A549 (cell line): ENCODE measurements around the gene KRAS. TPM values are rescaled to one million over a fixed set of nuclear protein-coding genes. Genes with fewer than 3 reads are reported as not detected.

Experiments
- ATAC-seq, 2 experiments: fragments of 200-7000 bp in 1 of 2; fragments of >200 bp in 1 of 2; cut with Nextera tagmentation in 1 of 2; cut with Tn5 transposase in 1 of 2; 3 replicates each; pipeline versions ENCODE4 v1.8.0 to v1.9.1; 2018 to 2020; ENCODE audit warnings: mild to moderate bottlenecking in 1 of 2, moderate library complexity in 1 of 2
- CTCF ChIA-PET: fragments of 300-600 bp; sonication (Branson Sonifier 250); formaldehyde crosslinking; extraction: SDS; loops from one replicate; lab custom pipeline; 2021; ENCODE audit warnings: antibody characterized with exemption, inconsistent platforms; lab: Yijun Ruan, JAX
- POLR2A ChIA-PET: fragments of 350-600 bp; formaldehyde crosslinking; extraction: SDS; loops from one replicate; lab custom pipeline; 2021; ENCODE audit warnings: antibody characterized with exemption, inconsistent platforms; lab: Yijun Ruan, JAX
- DNase-seq, 2 experiments: peaks; one replicate each; pipeline versions ENCODE4 v3.0.0 to v3.0.0-alpha.2; 2011 to 2016; ENCODE audit warnings: low read depth in 1 of 2, low spot score in 1 of 2
- FAIRE-seq: peaks from 2 replicates; lab custom pipeline; 2011; peaks lifted over from hg19 to GRCh38; lab: Jason Lieb, UNC
- H3K27ac ChIP-seq, 2 experiments: fragments of >200 bp; sonication (Bioruptor Twin); formaldehyde crosslinking; 3 replicates each; pipeline ENCODE4 v1.5.1; 2016 to 2017
- H3K4me1 ChIP-seq: fragments of >200 bp; sonication (Bioruptor Twin); formaldehyde crosslinking; 3 replicates; pipeline ENCODE4 v1.6.1; 2016
- H3K4me2 ChIP-seq: fragments of >200 bp; sonication (Bioruptor Twin); formaldehyde crosslinking; 3 replicates; pipeline ENCODE4 v1.6.1; 2016
- H3K4me3 ChIP-seq: fragments of >200 bp; sonication (Bioruptor Twin); formaldehyde crosslinking; 3 replicates; pipeline ENCODE4 v1.5.1; 2016
- H3K9me3 ChIP-seq: fragments of >200 bp; sonication (Bioruptor Twin); formaldehyde crosslinking; 3 replicates; pipeline ENCODE4 v1.6.1; 2016
- BHLHE40 ChIP-seq: IDR thresholded peaks from 2 replicates; pipeline ENCODE4 v1.6.1; 2012; ENCODE audit warnings: low read depth, low read length, inconsistent platforms
- CHD2 ChIP-seq: fragments of 150-350 bp; IDR thresholded peaks from 2 replicates; pipeline ENCODE4 v1.6.1; 2014; ENCODE audit warnings: low read length; ENCODE audit not compliant: partially characterized antibody
- HOXA7 ChIP-seq: fragments of 250-450 bp; sonication (Bioruptor Pico); IDR thresholded peaks from 2 replicates; pipeline ENCODE4 v1.5.0; 2020; ENCODE audit warnings: mild to moderate bottlenecking, moderate library complexity
- HOXB5 ChIP-seq: fragments of 250-450 bp; sonication (Bioruptor Pico); IDR thresholded peaks from 2 replicates; pipeline ENCODE4 v1.5.0; 2020; ENCODE audit warnings: mild to moderate bottlenecking, moderate library complexity
- JUN ChIP-seq, 2 experiments: fragments of >200 bp; sonication (Bioruptor Twin); formaldehyde crosslinking; IDR thresholded peaks; 2 replicates in 1 of 2; 3 replicates in 1 of 2; pipeline ENCODE4 v1.6.1; 2016 to 2017
- JUNB ChIP-seq: fragments of >200 bp; sonication (Bioruptor Twin); formaldehyde crosslinking; IDR thresholded peaks from 2 replicates; pipeline ENCODE4 v1.6.1; 2016
- KDM5A ChIP-seq: fragments of 200-600 bp; sonication (generic); IDR thresholded peaks from 2 replicates; pipeline ENCODE4 v1.6.1; 2016; ENCODE audit warnings: antibody characterized with exemption, mild to moderate bottlenecking
- MAZ ChIP-seq: fragments of 150-350 bp; IDR thresholded peaks from 2 replicates; pipeline ENCODE4 v1.6.1; 2014; ENCODE audit warnings: antibody characterized with exemption, low read depth, low read length, borderline replicate concordance
- NR3C1 ChIP-seq: fragments of >200 bp; sonication (Bioruptor Twin); formaldehyde crosslinking; IDR thresholded peaks from 3 replicates; pipeline ENCODE4 v1.6.1; 2017
- PHF8 ChIP-seq: fragments of 200-600 bp; sonication (generic); IDR thresholded peaks from 2 replicates; pipeline ENCODE4 v1.6.1; 2016; ENCODE audit warnings: low read depth, mild to moderate bottlenecking, antibody characterized with exemption, moderate library complexity, borderline replicate concordance
- RCOR1 ChIP-seq: fragments of 150-350 bp; IDR thresholded peaks from 2 replicates; pipeline ENCODE4 v1.6.1; 2014; ENCODE audit warnings: antibody characterized with exemption, low read length, low read depth
- SREBF2 ChIP-seq: fragments of 450-650 bp; IDR thresholded peaks from 2 replicates; pipeline ENCODE4 v1.6.1; 2014; ENCODE audit warnings: mild to moderate bottlenecking, moderate library complexity
- ZFP36 ChIP-seq: fragments of 450-650 bp; IDR thresholded peaks from 2 replicates; pipeline ENCODE4 v1.6.1; 2014; ENCODE audit warnings: borderline replicate concordance; ENCODE audit not compliant: partially characterized antibody
- WGBS: methylation state at CpG from one replicate; pipeline ENCODE4 v1.1.6; 2017; ENCODE audit errors: missing lambda C conversion rate; 5-methylcytosine and 5-hydroxymethylcytosine counted together
- polyA plus RNA-seq, 4 experiments: library from polyadenylated mRNA; depleted of rRNA in 3 of 4; stranded (reverse); fragments of >200 nt; fragmentation: RNase III in 1 of 4; extraction: RNeasy Plus Mini Kit Qiagen cat#74134 plus additional on column Dnase treatment in 1 of 4; gene quantifications; 2 replicates in 3 of 4; 3 replicates in 1 of 4; pipeline ENCODE4 v1.2.3, GENCODE V29; 2011 to 2017
- TF ChIP-seq, protein P1 (sequence below): fragments of 450-650 bp; IDR thresholded peaks from 2 replicates; pipeline ENCODE4 v1.6.1; 2014; ENCODE audit warnings: antibody characterized with exemption
- TF ChIP-seq, protein P2 (sequence below): fragments of 250-450 bp; sonication (Bioruptor Pico); IDR thresholded peaks from 2 replicates; pipeline ENCODE4 v1.5.0; 2020; ENCODE audit warnings: low read depth, mild to moderate bottlenecking, moderate library complexity
- TF ChIP-seq, protein P3 (sequence below): fragments of >200 bp; sonication (Bioruptor Twin); formaldehyde crosslinking; IDR thresholded peaks from 2 replicates; pipeline ENCODE4 v1.6.1; 2016
- TF ChIP-seq, protein P4 (sequence below): fragments of 200-600 bp; sonication (generic); IDR thresholded peaks from 2 replicates; pipeline ENCODE4 v1.6.1; 2016; ENCODE audit warnings: antibody characterized with exemption, mild to moderate bottlenecking, moderate library complexity
- TF ChIP-seq, protein P5 (sequence below): IDR thresholded peaks from 2 replicates; pipeline ENCODE4 v1.6.1; 2012

KRAS gene
- polyA plus RNA-seq, 2 of the 4 experiments (the other 2 are of a cell fraction): 16.5 to 38.4 TPM

DNA sequence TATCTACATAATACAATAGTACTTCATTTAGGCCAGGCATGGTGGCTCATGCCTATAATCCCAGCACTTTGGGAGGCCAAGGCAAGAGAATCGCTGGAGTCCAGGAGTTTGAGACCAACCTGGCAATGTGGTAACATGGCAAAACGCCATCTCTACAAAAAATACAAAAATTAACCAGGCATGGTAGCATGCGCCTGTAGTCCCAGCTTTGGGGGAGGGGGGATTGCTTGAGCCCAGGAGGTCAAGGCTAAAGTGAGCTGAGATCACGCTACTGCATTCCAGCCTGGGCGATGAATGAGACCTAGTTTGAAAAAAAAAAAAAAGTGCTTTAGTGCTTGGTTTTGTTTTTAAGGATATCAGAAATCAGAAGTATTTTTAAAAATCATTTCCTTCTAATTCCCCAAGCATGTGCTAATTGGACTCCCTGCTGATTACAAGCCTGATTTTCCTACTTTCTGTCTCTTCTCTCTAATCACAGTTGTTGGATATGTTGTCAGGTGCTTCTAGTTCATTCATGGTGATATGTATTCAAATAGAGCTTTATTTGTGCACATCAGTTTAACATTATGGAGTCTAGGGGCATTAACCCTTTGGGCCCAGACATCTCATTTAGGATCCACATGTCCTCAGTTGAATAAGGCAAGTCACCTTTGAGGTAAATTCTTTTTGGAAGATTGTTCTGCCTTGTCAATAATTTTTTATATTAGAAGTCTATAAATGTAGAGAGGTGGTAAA is 7.0 kb upstream of the KRAS start (continued):
- TF ChIP-seq NR3C1 (no peak), JUNB (no peak), HOXB5 (no peak)
- TF ChIP-seq, all 56 proteins: peak for 0

DNA sequence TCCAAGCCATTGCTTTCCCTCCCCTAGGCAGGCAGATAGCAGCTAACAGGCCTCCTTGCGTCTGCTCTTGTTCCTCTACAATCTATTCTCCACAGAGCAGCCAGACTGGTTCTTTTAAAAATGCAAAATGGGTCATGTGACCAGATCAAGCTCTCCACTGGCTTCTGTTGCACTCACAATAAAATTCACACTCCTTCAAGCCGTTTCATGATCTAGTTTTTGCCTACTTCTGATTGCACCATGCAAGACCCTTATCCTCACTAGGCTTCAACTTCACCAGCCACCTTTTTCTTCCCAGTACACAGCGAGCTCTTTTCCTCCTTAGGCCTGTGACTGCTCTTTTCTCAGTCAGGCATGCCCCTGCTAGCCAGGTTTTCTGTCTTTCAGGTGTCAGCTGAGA is 6.1 kb upstream of the KRAS start:
- H3K27ac ChIP-seq: no peak overlapping the region
- ChIA-PET POLR2A (no interaction called here), CTCF (interaction anchor here (1.3 to 1.5 kb wide), 2 partner anchors 16 to 45 kb away, joined by 3 to 6 read pairs; no protein-coding TSS in a partner anchor)
- H3K4me3 ChIP-seq: no peak overlapping the region
- no peak for DNase-seq
- 63% methylated on average over 3 of the region's 3 CpGs for WGBS
- H3K9me3 ChIP-seq: no peaks in the 10 kb centered on the region
- FAIRE-seq: no peak
- no peak for TF ChIP-seq BHLHE40
- TF ChIP-seq, protein P1, sequence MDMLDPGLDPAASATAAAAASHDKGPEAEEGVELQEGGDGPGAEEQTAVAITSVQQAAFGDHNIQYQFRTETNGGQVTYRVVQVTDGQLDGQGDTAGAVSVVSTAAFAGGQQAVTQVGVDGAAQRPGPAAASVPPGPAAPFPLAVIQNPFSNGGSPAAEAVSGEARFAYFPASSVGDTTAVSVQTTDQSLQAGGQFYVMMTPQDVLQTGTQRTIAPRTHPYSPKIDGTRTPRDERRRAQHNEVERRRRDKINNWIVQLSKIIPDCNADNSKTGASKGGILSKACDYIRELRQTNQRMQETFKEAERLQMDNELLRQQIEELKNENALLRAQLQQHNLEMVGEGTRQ: peak; percentile 16; the same call in 1 of the 2 replicates
- no peak overlapping the region for H3K4me2 ChIP-seq
- H3K4me1 ChIP-seq: peaks cover 2% of the 10 kb centered on the region
- no peak for ATAC-seq

DNA sequence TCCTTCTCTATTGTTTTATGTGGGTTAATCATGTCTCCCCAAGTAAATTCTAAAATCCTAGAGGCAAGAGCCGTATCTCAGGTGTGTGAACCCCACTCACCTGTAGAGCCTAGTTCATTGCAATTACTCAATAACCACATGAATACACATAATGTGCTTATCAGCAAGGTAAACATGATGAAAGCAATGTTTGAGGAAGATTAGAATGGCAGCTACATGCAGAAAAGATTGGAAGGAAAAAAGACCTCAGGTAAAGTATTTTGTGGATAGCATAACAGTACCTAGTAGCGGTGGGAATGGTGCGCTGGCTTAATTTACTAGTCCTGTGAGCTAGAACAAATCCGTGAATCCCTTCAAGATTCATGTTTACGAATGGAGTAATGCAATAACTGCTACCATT is 5.3 kb upstream of the KRAS start:
- H3K4me3 ChIP-seq: no peak overlapping the region
- FAIRE-seq (no peak), ATAC-seq (no peak), DNase-seq (no peak)
- 84% methylated on average over 5 of the region's 5 CpGs for WGBS
- TF ChIP-seq JUN (IDR thresholded peaks at IDR 0.05): no peak
- no peaks in the 10 kb centered on the region for H3K9me3 ChIP-seq
- CTCF ChIA-PET: interaction anchor here (0.5 to 1.5 kb wide), 3 partner anchors 15 to 44 kb away, joined by 3 to 6 read pairs (median 3); no protein-coding TSS in a partner anchor
- no peak overlapping the region for H3K4me2 ChIP-seq
- H3K27ac ChIP-seq: no peak overlapping the region
- POLR2A ChIA-PET: no interaction called here
- peaks cover 5% of the 10 kb centered on the region for H3K4me1 ChIP-seq

DNA sequence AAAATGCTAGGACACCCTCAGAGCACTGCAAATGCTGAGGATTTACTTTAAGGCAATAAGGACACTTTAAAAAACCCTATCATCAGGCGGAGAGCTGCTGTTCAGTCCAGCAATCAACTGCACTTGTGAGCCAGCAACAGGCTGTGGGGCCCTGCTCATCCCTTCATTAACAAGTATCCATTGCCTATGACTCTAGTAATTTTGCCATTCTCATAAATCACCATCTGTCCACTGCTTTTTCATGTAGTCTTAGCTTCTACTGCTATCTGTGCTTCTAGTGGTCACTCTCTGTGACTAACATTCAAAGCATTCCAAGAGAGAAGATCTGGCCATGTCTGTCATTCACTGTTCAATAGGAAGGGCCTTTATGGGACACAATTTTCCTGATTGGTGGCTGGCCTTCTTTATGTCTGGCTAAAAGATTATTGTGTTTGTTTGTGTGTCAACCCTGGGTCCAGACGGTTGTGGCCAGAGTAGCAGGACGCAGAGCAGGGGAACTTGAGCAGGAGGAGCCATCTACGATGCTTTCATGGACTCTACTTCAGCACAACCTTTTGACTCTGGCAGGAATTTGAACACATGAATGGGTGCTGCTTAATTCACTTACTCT is 3.6 kb upstream of the KRAS start:
- Histone ChIP-seq H3K4me2 (no peak overlapping the region), H3K4me1 (peaks cover 7% of the 10 kb centered on the region)

DNA sequence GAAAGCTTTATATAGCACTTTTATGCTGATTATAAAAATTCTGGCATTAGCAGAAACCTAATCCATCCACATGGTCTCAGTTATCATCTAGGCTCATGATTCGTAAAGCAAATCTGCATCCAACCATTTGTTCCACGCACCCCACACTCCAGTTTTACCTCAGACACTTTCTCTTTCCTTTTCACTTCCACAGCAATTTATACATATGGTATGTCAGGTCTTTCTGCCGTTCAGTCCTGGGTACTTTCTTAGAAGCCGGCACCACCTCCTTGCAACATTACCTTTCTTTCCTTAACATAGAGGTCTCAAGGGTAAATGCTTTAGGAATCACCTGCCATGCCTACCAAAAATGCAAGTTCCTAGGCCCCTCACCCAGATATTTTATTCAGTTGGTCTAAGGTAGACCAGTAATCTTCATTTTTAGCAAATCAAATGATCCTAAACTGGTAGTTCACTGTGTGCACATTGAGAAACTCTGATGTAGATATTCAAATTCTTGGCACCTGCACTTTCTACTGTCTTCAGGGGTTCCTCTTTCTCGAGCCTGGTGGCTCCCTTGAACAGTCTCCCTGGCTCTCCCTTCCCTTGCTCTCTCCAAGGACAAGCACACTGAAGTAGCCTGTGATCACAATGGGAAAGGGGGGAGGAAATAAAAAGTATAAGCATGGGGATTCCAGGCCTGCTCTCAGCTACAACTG is 2.8 kb upstream of the KRAS start:
- POLR2A ChIA-PET: no interaction called here
- no peak overlapping the region for H3K4me3 ChIP-seq
- no peak overlapping the region for H3K27ac ChIP-seq
- no peak for ATAC-seq
- 72% methylated on average over 5 of the region's 5 CpGs for WGBS
- H3K4me2 ChIP-seq: no peak overlapping the region
- no peak for TF ChIP-seq JUNB
- no peak for TF ChIP-seq KDM5A
- TF ChIP-seq RCOR1: no peak
- TF ChIP-seq, protein P2, sequence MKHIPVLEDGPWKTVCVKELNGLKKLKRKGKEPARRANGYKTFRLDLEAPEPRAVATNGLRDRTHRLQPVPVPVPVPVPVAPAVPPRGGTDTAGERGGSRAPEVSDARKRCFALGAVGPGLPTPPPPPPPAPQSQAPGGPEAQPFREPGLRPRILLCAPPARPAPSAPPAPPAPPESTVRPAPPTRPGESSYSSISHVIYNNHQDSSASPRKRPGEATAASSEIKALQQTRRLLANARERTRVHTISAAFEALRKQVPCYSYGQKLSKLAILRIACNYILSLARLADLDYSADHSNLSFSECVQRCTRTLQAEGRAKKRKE: no peak
- TF ChIP-seq SREBF2: no peak
- TF ChIP-seq, protein P3, sequence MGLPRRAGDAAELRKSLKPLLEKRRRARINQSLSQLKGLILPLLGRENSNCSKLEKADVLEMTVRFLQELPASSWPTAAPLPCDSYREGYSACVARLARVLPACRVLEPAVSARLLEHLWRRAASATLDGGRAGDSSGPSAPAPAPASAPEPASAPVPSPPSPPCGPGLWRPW: no peak
- TF ChIP-seq, protein P4, sequence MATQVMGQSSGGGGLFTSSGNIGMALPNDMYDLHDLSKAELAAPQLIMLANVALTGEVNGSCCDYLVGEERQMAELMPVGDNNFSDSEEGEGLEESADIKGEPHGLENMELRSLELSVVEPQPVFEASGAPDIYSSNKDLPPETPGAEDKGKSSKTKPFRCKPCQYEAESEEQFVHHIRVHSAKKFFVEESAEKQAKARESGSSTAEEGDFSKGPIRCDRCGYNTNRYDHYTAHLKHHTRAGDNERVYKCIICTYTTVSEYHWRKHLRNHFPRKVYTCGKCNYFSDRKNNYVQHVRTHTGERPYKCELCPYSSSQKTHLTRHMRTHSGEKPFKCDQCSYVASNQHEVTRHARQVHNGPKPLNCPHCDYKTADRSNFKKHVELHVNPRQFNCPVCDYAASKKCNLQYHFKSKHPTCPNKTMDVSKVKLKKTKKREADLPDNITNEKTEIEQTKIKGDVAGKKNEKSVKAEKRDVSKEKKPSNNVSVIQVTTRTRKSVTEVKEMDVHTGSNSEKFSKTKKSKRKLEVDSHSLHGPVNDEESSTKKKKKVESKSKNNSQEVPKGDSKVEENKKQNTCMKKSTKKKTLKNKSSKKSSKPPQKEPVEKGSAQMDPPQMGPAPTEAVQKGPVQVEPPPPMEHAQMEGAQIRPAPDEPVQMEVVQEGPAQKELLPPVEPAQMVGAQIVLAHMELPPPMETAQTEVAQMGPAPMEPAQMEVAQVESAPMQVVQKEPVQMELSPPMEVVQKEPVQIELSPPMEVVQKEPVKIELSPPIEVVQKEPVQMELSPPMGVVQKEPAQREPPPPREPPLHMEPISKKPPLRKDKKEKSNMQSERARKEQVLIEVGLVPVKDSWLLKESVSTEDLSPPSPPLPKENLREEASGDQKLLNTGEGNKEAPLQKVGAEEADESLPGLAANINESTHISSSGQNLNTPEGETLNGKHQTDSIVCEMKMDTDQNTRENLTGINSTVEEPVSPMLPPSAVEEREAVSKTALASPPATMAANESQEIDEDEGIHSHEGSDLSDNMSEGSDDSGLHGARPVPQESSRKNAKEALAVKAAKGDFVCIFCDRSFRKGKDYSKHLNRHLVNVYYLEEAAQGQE: no peak
- CTCF ChIA-PET: interaction anchor here (0.7 kb wide), 1 partner anchor 17 kb away, joined by 3 read pairs; no protein-coding TSS in a partner anchor
- DNase-seq: no peak
- H3K9me3 ChIP-seq: no peaks in the 10 kb centered on the region
- peaks cover 11% of the 10 kb centered on the region for H3K4me1 ChIP-seq
- no peak for FAIRE-seq

More for the DNA sequence above, 3.6 kb upstream of the KRAS start:
- FAIRE-seq (no peak), DNase-seq (no peak), ATAC-seq (no peak)
- no peak overlapping the region for H3K27ac ChIP-seq
- CTCF ChIA-PET: interaction anchor here (0.7 to 1.1 kb wide), 2 partner anchors 16 to 19 kb away, joined by 3 read pairs; no protein-coding TSS in a partner anchor
- no peak overlapping the region for H3K4me3 ChIP-seq
- POLR2A ChIA-PET: no interaction called here
- no peak for TF ChIP-seq NR3C1
- TF ChIP-seq PHF8: no peak
- TF ChIP-seq, protein P5, sequence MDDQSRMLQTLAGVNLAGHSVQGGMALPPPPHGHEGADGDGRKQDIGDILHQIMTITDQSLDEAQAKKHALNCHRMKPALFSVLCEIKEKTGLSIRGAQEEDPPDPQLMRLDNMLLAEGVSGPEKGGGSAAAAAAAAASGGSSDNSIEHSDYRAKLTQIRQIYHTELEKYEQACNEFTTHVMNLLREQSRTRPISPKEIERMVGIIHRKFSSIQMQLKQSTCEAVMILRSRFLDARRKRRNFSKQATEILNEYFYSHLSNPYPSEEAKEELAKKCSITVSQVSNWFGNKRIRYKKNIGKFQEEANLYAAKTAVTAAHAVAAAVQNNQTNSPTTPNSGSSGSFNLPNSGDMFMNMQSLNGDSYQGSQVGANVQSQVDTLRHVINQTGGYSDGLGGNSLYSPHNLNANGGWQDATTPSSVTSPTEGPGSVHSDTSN: no peak
- TF ChIP-seq JUN (IDR thresholded peaks at IDR 0.05): no peak
- TF ChIP-seq MAZ: no peak
- TF ChIP-seq, protein P3: no peak
- TF ChIP-seq BHLHE40: no peak
- TF ChIP-seq HOXA7 (CRISPR knock-in tag): no peak
- no peak for TF ChIP-seq ZFP36
- no peak for TF ChIP-seq CHD2
- no peaks in the 10 kb centered on the region for H3K9me3 ChIP-seq
- 69% methylated on average over 4 of the region's 4 CpGs for WGBS
